Vagina (tissue), 2 donors: ENCODE results near the gene OR2V2. TPM values are rescaled to one million over a fixed set of nuclear protein-coding genes. Genes with fewer than 3 reads are reported as not detected.

ENCODE experiments used
- DNase-seq, 2 donors: peaks; one replicate each; pipeline ENCODE4 v3.0.0-alpha.2; 2017; ENCODE audit errors: extremely low spot score in 2 of 2
- H3K27ac ChIP-seq: fragments of 200-600 bp; sonication (generic); one replicate; pipeline ENCODE4 v1.5.1; 2019
- H3K27me3 ChIP-seq: fragments of 200-600 bp; sonication (generic); one replicate; pipeline ENCODE4 v1.5.1; 2019
- H3K36me3 ChIP-seq, 2 donors: fragments of 200-600 bp; sonication (generic); one replicate each; pipeline ENCODE4 v1.5.1; 2017 to 2019
- H3K4me1 ChIP-seq: fragments of 200-600 bp; sonication (generic); one replicate; pipeline ENCODE4 v1.5.1; 2019
- H3K4me3 ChIP-seq, 2 donors: fragments of 200-600 bp; sonication (generic); 1 replicate in 1 of 2; 2 replicates in 1 of 2; pipeline ENCODE4 v1.5.1; 2016 to 2019
- H3K9me3 ChIP-seq: fragments of 200-600 bp; sonication (generic); one replicate; pipeline ENCODE4 v1.5.1; 2019
- POLR2A ChIP-seq, 2 donors: fragments of 450-650 bp; IDR thresholded peaks; one replicate each; pipeline ENCODE4 v1.6.1; 2017; ENCODE audit warnings: antibody characterized with exemption in 2 of 2, mild to moderate bottlenecking in 2 of 2, moderate library complexity in 2 of 2
- POLR2AphosphoS5 ChIP-seq, 2 donors: sonication (generic); formaldehyde crosslinking; IDR thresholded peaks; one replicate each; pipeline ENCODE4 v1.9.0; 2017; ENCODE audit warnings: antibody characterized with exemption in 2 of 2, mild to moderate bottlenecking in 2 of 2, low read depth in 1 of 2; ENCODE audit not compliant: insufficient read depth in 1 of 2
- intact Hi-C: fragments of 100-400 bp; cut with DNase I; formaldehyde crosslinking; loops from one replicate; pipeline ENCODE4 v1.15.1; 2023
- total RNA-seq: library from RNA; depleted of rRNA; stranded (reverse); fragments of >200 nt; gene quantifications from one replicate; pipeline ENCODE4 v1.2.3, GENCODE V29; 2016
- TF ChIP-seq, protein P1 (sequence below), 3 experiments: fragments of 450-650 bp in 2 of 3; fragments of 200-600 bp in 1 of 3; sonication (generic) in 1 of 3; IDR thresholded peaks; one replicate each; pipeline ENCODE4 v1.5.1; 2017 to 2019; ENCODE audit warnings: antibody characterized with exemption in 3 of 3, mild to moderate bottlenecking in 2 of 3, moderate library complexity in 2 of 3

Gene OR2V2
- total RNA-seq, 1 donor from 2014 or later: not detected

DNA sequence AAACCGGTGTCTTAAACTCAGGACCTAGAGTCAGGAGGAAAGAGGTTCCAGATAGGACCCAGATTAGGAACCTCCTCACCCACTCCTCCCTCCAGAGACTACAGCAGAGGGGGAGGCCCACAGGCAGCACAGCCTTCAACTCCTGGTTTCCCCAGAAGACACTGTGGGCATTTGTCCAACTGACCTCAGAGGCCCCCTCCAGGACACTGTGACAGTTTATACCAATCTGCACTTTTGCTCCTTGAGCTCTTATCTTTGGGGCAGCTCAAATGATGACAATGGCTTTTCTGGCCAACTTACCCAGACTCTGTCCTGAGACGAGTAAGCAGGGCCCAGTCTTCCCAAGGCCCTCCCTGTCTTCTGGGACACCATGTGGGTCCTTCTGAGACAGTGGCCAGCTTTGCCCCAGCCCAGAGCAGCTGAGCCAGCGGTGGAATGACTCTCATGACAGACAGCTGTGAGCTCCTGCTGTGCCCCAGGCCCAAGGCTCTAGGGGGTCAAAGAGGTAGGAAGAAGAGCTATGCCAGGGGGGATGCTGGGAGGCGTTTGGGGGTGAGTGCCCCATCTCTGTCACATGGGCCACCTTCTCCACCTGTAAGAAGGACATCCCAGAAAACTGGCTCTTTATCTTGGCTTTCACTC, 14.3 kb downstream of the OR2V2 start:
- H3K27me3 ChIP-seq: no peaks in the 10 kb centered on the region
- no peaks in the 10 kb centered on the region for H3K9me3 ChIP-seq
- H3K4me1 ChIP-seq: peaks cover 7% of the 10 kb centered on the region
- no peak for DNase-seq
- H3K4me3 ChIP-seq: no peak overlapping the region
- intact Hi-C loops: no loop called here
- H3K27ac ChIP-seq: no peak overlapping the region
- TF ChIP-seq POLR2AphosphoS5 (IDR thresholded peaks at IDR 0.05; ENCODE audit: insufficient read depth in 1 of 2, low read depth in 1 of 2): no peak
- TF ChIP-seq, protein P1, sequence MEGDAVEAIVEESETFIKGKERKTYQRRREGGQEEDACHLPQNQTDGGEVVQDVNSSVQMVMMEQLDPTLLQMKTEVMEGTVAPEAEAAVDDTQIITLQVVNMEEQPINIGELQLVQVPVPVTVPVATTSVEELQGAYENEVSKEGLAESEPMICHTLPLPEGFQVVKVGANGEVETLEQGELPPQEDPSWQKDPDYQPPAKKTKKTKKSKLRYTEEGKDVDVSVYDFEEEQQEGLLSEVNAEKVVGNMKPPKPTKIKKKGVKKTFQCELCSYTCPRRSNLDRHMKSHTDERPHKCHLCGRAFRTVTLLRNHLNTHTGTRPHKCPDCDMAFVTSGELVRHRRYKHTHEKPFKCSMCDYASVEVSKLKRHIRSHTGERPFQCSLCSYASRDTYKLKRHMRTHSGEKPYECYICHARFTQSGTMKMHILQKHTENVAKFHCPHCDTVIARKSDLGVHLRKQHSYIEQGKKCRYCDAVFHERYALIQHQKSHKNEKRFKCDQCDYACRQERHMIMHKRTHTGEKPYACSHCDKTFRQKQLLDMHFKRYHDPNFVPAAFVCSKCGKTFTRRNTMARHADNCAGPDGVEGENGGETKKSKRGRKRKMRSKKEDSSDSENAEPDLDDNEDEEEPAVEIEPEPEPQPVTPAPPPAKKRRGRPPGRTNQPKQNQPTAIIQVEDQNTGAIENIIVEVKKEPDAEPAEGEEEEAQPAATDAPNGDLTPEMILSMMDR (IDR thresholded peaks at IDR 0.05): no peak
- TF ChIP-seq POLR2A (IDR thresholded peaks at IDR 0.05): no peak
- no peaks in the 10 kb centered on the region for H3K36me3 ChIP-seq

DNA sequence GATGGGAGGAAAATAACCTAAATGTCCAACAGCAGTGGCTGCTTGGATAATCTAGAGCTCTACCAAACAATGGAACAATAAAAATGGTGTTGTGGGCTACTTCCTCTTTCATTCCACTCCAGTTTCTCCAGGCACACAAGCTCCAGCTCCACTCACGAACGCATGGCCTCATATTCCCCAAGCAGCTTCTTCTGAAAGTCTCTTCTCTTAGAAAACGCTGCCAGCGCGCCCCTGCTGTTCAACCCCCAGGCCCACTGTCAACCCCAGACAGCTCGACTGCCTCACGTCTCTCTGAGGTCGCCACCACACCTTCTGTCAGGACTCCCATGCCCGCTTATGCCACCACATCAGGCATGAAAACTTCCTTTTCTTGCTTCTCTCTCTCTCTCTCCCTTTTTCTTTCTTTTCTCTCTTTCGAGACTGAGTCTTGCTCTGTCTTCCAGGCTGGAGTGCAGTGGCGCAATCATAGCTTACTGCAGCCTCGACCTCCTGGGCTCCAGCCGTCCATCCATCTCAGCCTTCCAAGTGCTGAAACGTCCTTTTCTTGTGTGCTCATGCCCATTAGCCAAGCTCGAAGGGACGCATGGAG, 16.2 kb downstream of the OR2V2 start:
- no peaks in the 10 kb centered on the region for H3K9me3 ChIP-seq
- no peaks in the 10 kb centered on the region for H3K36me3 ChIP-seq
- peaks cover 7% of the 10 kb centered on the region for H3K4me1 ChIP-seq
- intact Hi-C loops: no loop called here
- TF ChIP-seq, protein P1 (IDR thresholded peaks at IDR 0.05): no peak
- no peak for TF ChIP-seq POLR2AphosphoS5 (IDR thresholded peaks at IDR 0.05; ENCODE audit: insufficient read depth in 1 of 2, low read depth in 1 of 2)
- no peak for TF ChIP-seq POLR2A (IDR thresholded peaks at IDR 0.05)
- no peak for DNase-seq
- no peak overlapping the region for H3K4me3 ChIP-seq
- H3K27me3 ChIP-seq: no peaks in the 10 kb centered on the region
- H3K27ac ChIP-seq: no peak overlapping the region

DNA sequence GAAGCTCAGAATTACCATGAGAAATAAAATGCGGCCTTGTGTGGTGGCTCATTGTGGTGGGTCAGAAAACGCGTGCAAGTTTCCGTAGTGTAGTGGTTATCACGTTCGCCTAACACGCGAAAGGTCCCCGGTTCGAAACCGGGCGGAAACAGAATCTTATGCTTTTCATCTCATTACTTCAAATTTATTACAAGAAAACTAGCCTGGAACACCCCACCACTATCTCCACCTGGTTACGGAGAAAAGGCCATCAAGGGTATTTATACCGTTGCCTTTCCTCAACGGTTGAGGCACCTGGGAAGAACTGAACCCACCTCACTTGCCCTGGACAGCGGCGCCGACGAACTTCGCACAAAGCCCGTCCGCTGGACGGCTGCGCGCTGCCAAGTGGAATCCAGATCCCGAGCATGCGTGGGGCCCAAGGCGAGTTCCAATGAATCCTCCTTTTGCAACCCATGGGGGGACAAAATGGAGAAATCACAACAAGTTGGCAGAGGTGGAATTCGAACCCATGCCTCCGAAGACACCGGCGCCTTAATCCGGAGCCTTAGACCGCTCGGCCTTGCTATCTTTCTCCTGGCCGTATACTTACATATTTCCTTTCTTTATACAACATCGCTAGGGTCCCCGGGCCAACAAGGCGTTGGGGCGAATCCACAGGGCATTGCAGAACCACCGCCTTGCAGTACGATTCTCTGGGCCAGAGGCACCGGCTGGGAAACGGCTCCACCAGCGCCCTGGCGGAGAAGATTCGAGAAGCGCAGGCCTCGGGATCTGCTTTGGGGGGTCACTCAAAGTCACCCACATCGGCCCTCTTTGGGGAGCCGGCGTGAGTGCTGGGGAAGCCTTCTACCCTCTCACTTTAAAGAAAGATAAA, 16.9 kb downstream of the OR2V2 start:
- Histone ChIP-seq H3K4me3 (no peak overlapping the region), H3K9me3 (no peaks in the 10 kb centered on the region), H3K27ac (no peak overlapping the region), H3K36me3 (no peaks in the 10 kb centered on the region), H3K4me1 (peaks cover 7% of the 10 kb centered on the region), H3K27me3 (no peaks in the 10 kb centered on the region)
- TF ChIP-seq, protein P1 (IDR thresholded peaks at IDR 0.05): no peak
- TF ChIP-seq POLR2A (IDR thresholded peaks at IDR 0.05): no peak
- no peak for TF ChIP-seq POLR2AphosphoS5 (IDR thresholded peaks at IDR 0.05; ENCODE audit: insufficient read depth in 1 of 2, low read depth in 1 of 2)
- intact Hi-C loops: no loop called here
- no peak for DNase-seq

DNA sequence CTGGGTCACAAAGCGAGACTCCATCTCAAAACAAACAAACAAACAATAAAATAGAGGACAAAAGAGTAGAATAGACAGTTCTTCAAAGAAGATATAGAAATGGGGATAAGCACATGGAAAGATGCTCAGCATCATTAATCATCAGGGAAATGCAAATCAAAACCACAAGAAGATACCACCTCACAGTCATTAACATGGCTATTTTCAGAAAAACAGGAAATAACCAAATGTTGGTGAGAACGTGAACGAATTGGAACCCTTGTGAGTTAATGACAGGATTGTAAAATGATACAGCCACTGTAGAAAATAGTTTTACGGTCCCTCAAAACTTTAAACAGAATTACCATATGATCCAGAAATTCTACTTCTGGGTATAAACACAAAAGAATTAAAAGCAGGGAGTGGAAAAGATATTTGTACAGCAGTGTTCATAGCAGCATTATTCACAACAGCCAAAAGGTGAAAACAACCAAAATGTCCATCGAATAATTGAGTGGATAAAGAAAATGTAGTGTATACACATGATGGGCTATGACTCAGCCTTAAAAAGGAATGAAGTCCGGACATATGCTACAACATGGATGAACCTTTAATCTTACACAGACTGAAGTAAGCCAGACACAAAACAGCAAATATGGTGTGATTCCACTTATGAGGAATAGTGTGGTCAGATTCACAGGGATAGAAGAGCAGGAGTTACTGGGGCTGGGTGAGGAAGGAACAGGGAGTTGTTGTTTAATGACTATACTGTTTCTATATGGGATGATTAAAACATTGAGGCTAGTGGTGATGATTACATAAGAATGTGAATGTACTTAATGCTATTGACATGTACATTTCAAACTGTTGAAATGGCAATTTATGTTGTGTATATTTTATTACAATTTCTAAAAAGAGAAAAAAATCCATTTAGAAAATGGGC, 19.7 kb downstream of the OR2V2 start:
- TF ChIP-seq POLR2AphosphoS5 (IDR thresholded peaks at IDR 0.05; ENCODE audit: insufficient read depth in 1 of 2, low read depth in 1 of 2) (no peak), POLR2A (IDR thresholded peaks at IDR 0.05) (no peak)
- TF ChIP-seq, protein P1 (IDR thresholded peaks at IDR 0.05): no peak
- Histone ChIP-seq H3K4me3 (no peak overlapping the region), H3K27ac (no peak overlapping the region), H3K36me3 (no peaks in the 10 kb centered on the region), H3K9me3 (no peaks in the 10 kb centered on the region), H3K27me3 (peaks cover 6% of the 10 kb centered on the region), H3K4me1 (peaks cover 9% of the 10 kb centered on the region)
- intact Hi-C loops: no loop called here
- DNase-seq: no peak
